NCI-H2196 (cell line): ENCODE results near the gene KRTAP12-1.
"Not testable (repeated sequence)": the region's sequence is repeated elsewhere in the genome, so short reads cannot be mapped to it uniquely, and the experiment has no call there.

Experiments
- DNase-seq: peaks from one replicate; lab custom pipeline; 2025; ENCODE audit not compliant: unreplicated experiment; lab: John Stamatoyannopoulos, UW

KRTAP12-1 gene

DNA sequence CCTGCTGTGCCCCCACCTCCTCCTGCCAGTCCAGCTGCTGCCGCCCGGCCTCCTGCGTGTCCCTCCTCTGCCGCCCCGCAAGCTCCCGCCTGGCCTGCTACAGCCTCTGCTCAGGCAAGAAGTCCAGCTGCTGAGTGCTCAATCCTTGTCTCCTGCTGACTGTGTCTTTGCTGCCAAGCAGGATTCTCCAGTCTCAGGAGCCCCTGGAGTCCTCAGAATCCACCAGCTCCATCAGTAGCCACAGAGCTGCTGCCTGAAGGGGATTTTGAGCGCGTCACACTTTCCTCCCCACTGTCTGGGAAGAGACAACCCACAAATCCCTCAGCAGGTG is 34.8 kb downstream of the KRTAP12-1 start:
- DNase-seq: peak; percentile 18

DNA sequence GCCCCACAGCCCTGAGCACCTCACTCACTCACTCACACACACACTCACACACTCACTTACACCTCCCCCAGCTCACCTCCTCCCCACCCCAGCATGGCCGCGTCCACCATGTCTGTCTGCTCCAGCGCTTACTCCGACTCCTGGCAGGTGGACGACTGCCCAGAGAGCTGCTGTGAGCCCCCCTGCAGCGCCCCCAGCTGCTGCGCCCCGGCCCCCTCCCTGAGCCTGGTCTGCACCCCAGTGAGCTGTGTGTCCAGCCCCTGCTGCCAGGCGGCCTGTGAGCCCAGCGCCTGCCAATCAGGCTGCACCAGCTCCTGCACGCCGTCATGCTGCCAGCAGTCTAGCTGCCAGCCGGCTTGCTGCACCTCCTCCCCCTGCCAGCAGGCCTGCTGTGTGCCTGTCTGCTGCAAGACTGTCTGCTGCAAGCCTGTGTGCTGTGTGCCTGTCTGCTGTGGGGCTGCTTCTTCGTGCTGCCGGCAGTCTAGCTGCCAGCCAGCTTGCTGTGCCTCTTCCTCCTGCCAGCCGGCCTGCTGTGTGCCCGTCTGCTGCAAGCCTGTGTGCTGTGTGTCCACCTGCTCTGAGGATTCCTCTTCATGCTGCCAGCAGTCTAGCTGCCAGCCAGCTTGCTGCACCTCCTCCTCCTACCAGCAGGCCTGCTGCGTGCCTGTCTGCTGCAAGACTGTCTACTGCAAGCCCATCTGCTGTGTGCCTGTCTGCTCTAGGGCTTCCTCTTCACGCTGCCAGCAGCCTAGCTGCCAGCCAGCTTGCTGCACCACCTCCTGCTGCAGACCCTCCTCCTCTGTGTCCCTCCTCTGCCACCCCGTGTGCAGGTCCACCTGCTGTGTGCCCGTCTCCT is 35.4 kb downstream of the KRTAP12-1 start, which contains the start of gene KRTAP10-11:
Gene KRTAP10-11, plus strand, starts transcription at position 49 of the 856 bp plus-strand sequence. Its CDS starts 45 bp downstream, at position 94.
- DNase-seq: not testable (repeated sequence)

DNA sequence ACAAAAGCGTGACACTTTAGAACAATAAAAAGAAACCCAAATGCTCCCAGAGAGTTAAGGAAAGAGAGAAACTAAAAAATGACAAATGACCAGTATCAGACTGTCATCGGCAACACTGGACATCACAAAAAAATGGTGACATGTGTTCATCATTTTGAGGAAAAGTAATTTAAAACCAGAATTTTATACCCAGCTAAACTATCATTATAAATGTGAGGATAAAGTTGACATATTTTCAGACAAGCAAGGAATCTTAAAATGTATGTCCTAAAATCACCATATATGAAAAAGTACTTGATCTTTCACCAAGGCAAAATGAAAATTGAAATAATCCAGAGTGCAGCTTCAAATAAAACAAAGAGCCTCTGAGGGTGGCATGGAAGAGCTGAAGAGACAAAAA is 37.1 kb downstream of the KRTAP12-1 start:
- DNase-seq: no peak

GRCh38 chr21:44643741-44644310 is 38.1 kb downstream of the KRTAP12-1 start:
- no peak for DNase-seq

GRCh38 chr21:44640761-44641160 is 41.2 kb downstream of the KRTAP12-1 start:
- no peak for DNase-seq

- DNase-seq: no peak
Measured at GRCh38 chr21:44639331-44639655, 42.7 kb downstream of the KRTAP12-1 start.

DNA sequence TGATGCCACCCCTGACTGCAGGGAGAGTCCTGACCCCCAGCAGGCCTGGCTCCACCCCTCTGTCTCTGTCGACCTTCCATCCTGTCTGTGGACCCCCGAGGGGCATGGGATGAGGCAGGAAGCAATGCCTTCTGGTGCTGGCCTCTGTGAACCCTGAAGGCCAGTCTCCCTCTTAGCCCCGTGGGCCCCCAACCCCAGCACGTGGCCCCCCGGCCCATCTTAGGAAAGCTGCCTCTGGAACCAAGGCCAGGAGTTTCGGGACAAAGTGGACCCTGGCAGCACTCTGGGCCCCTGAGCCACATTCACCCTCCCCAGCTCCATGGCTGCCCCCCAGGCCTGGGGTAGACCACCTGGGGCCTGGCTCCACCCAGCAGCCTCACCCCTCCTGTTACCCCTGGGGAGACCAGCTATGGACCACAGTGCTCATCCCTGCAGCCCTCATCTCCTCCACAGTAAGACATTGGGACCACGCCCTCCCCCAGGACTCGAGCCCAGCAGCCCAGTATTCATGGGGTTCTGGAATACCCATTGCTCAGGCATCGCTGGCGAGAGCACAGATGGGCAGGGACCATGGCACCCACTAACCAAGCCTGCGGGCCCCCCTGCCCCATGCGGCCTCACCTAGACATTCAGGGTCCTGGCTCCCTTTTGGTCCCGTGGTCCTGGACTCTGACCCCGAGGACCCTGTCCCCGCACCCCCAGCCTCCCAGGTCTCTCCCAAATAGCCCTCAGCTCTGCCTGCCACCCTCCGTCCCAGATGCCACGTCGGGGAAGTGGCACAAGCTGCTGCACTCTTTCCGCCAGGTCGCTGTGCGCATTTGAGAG is 43.2 kb downstream of the KRTAP12-1 start:
- DNase-seq: not testable (repeated sequence)

DNA sequence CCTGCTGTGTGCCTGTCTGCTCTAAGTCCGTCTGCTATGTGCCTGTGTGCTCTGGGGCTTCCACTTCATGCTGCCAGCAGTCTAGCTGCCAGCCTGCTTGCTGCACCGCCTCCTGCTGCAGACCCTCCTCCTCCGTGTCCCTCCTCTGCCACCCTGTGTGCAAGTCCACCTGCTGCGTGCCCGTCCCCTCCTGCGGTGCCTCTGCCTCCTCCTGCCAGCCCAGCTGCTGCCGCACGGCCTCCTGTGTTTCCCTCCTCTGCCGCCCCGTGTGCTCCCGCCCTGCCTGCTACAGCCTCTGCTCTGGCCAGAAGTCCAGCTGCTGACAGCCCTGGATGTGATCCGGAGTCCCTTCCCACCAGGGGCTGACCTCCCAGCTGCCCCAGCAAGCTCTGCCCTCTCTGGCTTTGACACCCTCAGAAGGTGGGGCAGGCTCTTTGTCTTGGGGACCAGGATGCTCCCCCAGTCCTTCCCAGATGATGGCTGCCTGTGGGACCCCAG is 44.1 kb downstream of the KRTAP12-1 start:
- not testable (repeated sequence) for DNase-seq

- no peak for DNase-seq
Measured at GRCh38 chr21:44637018-44637850, 44.7 kb downstream of the KRTAP12-1 start, which contains the start of gene KRTAP10-10. TSS of gene KRTAP10-10 (plus strand) at chr21:44637356. CDS start at chr21:44637418, 62 bp downstream.

- DNase-seq: no peak
Measured at GRCh38 chr21:44636209-44637017, 45.5 kb downstream of the KRTAP12-1 start.

GRCh38 chr21:44632067-44632466 is 49.9 kb downstream of the KRTAP12-1 start:
- DNase-seq: no peak
